Suprapubic skin (tissue), 3 donors: Measurements from ENCODE around the gene CAV1.

Experiments
- CTCF ChIP-seq, 2 donors: fragments of 200-600 bp in 1 of 2; fragments of 450-650 bp in 1 of 2; sonication (generic) in 1 of 2; IDR thresholded peaks; one replicate each; pipeline ENCODE4 v1.5.1; 2016 to 2019; ENCODE audit warnings: antibody characterized with exemption in 2 of 2, mild to moderate bottlenecking in 1 of 2, moderate library complexity in 1 of 2
- POLR2A ChIP-seq, 2 donors: fragments of 450-650 bp; IDR thresholded peaks; one replicate each; pipeline ENCODE4 v1.6.1; 2017; ENCODE audit warnings: antibody characterized with exemption in 2 of 2, mild to moderate bottlenecking in 2 of 2, moderate library complexity in 2 of 2

- TF ChIP-seq CTCF (IDR thresholded peaks at IDR 0.05) (peak; percentile 16 to 58), POLR2A (IDR thresholded peaks at IDR 0.05) (no peak)
These were observed 66.6 kb downstream of the CAV1 start for GRCh38 chr7:116591202-116592040.
